Body of pancreas (tissue), 4 donors: ENCODE results near the gene ADGRL3. TPM values are rescaled to one million over a fixed set of nuclear protein-coding genes. Genes with fewer than 3 reads are reported as not detected.
"Not testable (repeated sequence)": the region's sequence is repeated elsewhere in the genome, so short reads cannot be mapped to it uniquely, and the experiment has no call there.

ENCODE experiments used
- ATAC-seq: fragments of 150-250 bp; one replicate; pipeline ENCODE4 v1.9.1; 2016
- DNase-seq, 4 donors: peaks; one replicate each; pipeline ENCODE4 v3.0.0-alpha.2; 2019
- H3K27ac ChIP-seq, 4 donors: fragments of 200-600 bp; sonication (generic); 1 replicate in 3 of 4; 2 replicates in 1 of 4; pipeline versions ENCODE4 v1.5.1 to v1.6.1; 2016 to 2019; ENCODE audit warnings: mild to moderate bottlenecking in 1 of 4, mixed read lengths in 1 of 4, moderate library complexity in 1 of 4
- H3K27me3 ChIP-seq, 2 donors: fragments of 200-600 bp; sonication (generic); one replicate each; pipeline ENCODE4 v1.6.0; 2016; ENCODE audit warnings: mild to moderate bottlenecking in 1 of 2
- H3K36me3 ChIP-seq, 2 donors: fragments of 200-600 bp; sonication (generic); replicated peaks in 1 of 2; 2 replicates each; pipeline ENCODE4 v1.5.1; 2016; ENCODE audit warnings: low read depth in 2 of 2; ENCODE audit not compliant: insufficient read depth in 1 of 2
- H3K4me1 ChIP-seq: fragments of 200-600 bp; sonication (generic); one replicate; pipeline ENCODE4 v1.6.0; 2016
- H3K4me3 ChIP-seq, 2 donors: fragments of 200-600 bp; sonication (generic); 1 replicate in 1 of 2; 2 replicates in 1 of 2; pipeline ENCODE4 v1.5.1; 2016 to 2019
- H3K9me3 ChIP-seq, 3 donors: fragments of 200-600 bp; sonication (generic); 1 replicate in 2 of 3; 2 replicates in 1 of 3; pipeline ENCODE4 v1.5.1; 2016
- CTCF ChIP-seq, 7 experiments: fragments of 450-650 bp in 4 of 7; fragments of 200-600 bp in 3 of 7; sonication (generic) in 3 of 7; IDR thresholded peaks; one replicate each; pipeline ENCODE4 v1.5.1; 2016 to 2019; ENCODE audit warnings: antibody characterized with exemption in 7 of 7
- POLR2A ChIP-seq, 3 donors: fragments of 450-650 bp; IDR thresholded peaks; one replicate each; pipeline ENCODE4 v1.6.1; 2016; ENCODE audit warnings: antibody characterized with exemption in 3 of 3, mild to moderate bottlenecking in 2 of 3
- WGBS, 2 donors: methylation state at CpG; one replicate each; pipeline ENCODE4 v1.1.5; 2017; 5-methylcytosine and 5-hydroxymethylcytosine counted together
- intact Hi-C: fragments of 100-400 bp; cut with DNase I; formaldehyde crosslinking; loops from one replicate; pipeline ENCODE4 v1.15.1; 2023
- total RNA-seq, 2 donors: library from RNA; depleted of rRNA; stranded (reverse); fragments of >200 nt; gene quantifications; one replicate each; pipeline ENCODE4 v1.1.0, GENCODE V29; 2016

The ADGRL3 gene
- total RNA-seq, 2 donors from 2014 or later: 0.33 to 1.0 TPM

GRCh38 chr4:61752617-61753016, 552.5 kb downstream of the ADGRL3 start:
- 43 to 44% methylated on average over 2 of the region's 2 CpGs for WGBS, 2 donors
- intact Hi-C loops: no loop called here

GRCh38 chr4:61753739-61754138, 553.6 kb downstream of the ADGRL3 start:
- no peak for TF ChIP-seq POLR2A (IDR thresholded peaks at IDR 0.05)
- TF ChIP-seq CTCF (IDR thresholded peaks at IDR 0.05): no peak
- no peak for ATAC-seq
- Histone ChIP-seq H3K27me3 (no peaks in the 10 kb centered on the region), H3K27ac (no peak overlapping the region), H3K4me1 (no peaks in the 10 kb centered on the region), H3K4me3 (no peak overlapping the region), H3K9me3 (no peaks in the 10 kb centered on the region), H3K36me3 (no peaks in the 10 kb centered on the region)
- WGBS, 2 donors: 70 to 74% methylated on average over 3 of the region's 3 CpGs
- intact Hi-C loops: no loop called here
- DNase-seq: no peak

More at GRCh38 chr4:61752617-61753016, 552.5 kb downstream of the ADGRL3 start:
- H3K27ac ChIP-seq: no peak overlapping the region
- TF ChIP-seq CTCF (IDR thresholded peaks at IDR 0.05) (no peak), POLR2A (IDR thresholded peaks at IDR 0.05) (no peak)
- no peaks in the 10 kb centered on the region for H3K36me3 ChIP-seq
- no peak overlapping the region for H3K4me3 ChIP-seq
- H3K4me1 ChIP-seq: no peaks in the 10 kb centered on the region
- no peak for ATAC-seq
- no peaks in the 10 kb centered on the region for H3K27me3 ChIP-seq
- no peaks in the 10 kb centered on the region for H3K9me3 ChIP-seq
- no peak for DNase-seq

GRCh38 chr4:61756937-61757336, 556.8 kb downstream of the ADGRL3 start:
- H3K9me3 ChIP-seq, H3K27ac ChIP-seq, H3K4me1 ChIP-seq, DNase-seq, ATAC-seq, H3K4me3 ChIP-seq, intact Hi-C loops, H3K27me3 ChIP-seq, H3K36me3 ChIP-seq: not testable (repeated sequence)
- 72 to 75% methylated on average over 5 of the region's 5 CpGs for WGBS, 2 donors

GRCh38 chr4:61757983-61758382, 557.9 kb downstream of the ADGRL3 start:
- H3K36me3 ChIP-seq, H3K27ac ChIP-seq, H3K9me3 ChIP-seq, H3K27me3 ChIP-seq, H3K4me1 ChIP-seq, intact Hi-C loops, ATAC-seq, DNase-seq, H3K4me3 ChIP-seq: not testable (repeated sequence)
- 40 to 45% methylated on average over 1 of the region's 1 CpG for WGBS, 2 donors

- DNase-seq, H3K4me3 ChIP-seq, H3K27me3 ChIP-seq, H3K4me1 ChIP-seq, H3K27ac ChIP-seq, intact Hi-C loops, H3K36me3 ChIP-seq, H3K9me3 ChIP-seq, ATAC-seq: not testable (repeated sequence)
- WGBS, 2 donors: 58 to 69% methylated on average over 1 of the region's 1 CpG
Observed at GRCh38 chr4:61758596-61758995, 558.5 kb downstream of the ADGRL3 start.

GRCh38 chr4:61759245-61759644, 559.1 kb downstream of the ADGRL3 start:
- intact Hi-C loops: not testable (repeated sequence)

GRCh38 chr4:61759885-61760284, 559.8 kb downstream of the ADGRL3 start:
- 73 to 92% methylated on average over 4 of the region's 4 CpGs for WGBS, 2 donors
- H3K9me3 ChIP-seq, H3K27ac ChIP-seq, ATAC-seq, H3K4me3 ChIP-seq, DNase-seq, H3K27me3 ChIP-seq, intact Hi-C loops, H3K4me1 ChIP-seq, H3K36me3 ChIP-seq: not testable (repeated sequence)

More at GRCh38 chr4:61759245-61759644, 559.1 kb downstream of the ADGRL3 start:
- H3K27me3 ChIP-seq, H3K9me3 ChIP-seq, ATAC-seq, H3K4me1 ChIP-seq, DNase-seq, H3K27ac ChIP-seq, H3K4me3 ChIP-seq, H3K36me3 ChIP-seq: not testable (repeated sequence)
- WGBS, 2 donors: 64 to 68% methylated on average over 7 of the region's 7 CpGs
